ENCODE data around the gene ELMOD3.
"Not testable (repeated sequence)": the region's sequence is repeated elsewhere in the genome, so short reads cannot be mapped to it uniquely, and the experiment has no call there.

Gene ELMOD3

GRCh38 chr2:85377083-85377482, 22.5 kb downstream of the ELMOD3 start:
- DNase-seq: no peak

GRCh38 chr2:85378257-85378656, 23.7 kb downstream of the ELMOD3 start:
- no peak for DNase-seq

DNA sequence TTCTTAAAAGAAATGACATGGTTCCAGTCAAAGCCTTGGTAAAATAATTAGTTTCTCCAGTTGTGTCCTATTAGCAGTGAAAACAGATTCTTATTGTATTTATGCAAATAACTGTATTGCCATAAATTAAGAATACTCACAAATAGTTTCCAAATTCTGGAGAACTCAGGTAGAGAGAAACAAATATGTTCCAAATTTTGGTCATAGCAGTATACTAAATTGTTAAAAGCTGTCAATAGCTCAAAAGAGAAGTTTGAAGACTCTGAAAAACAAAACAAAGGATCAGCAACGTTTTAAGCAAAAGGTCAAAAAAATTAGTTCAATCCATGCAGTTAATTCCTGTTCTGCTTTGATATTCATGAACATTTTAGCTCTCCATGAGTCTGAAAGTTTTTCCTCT, 25.5 kb downstream of the ELMOD3 start:
- no peak for DNase-seq

GRCh38 chr2:85383151-85383550, 28.6 kb downstream of the ELMOD3 start:
- DNase-seq: not testable (repeated sequence)

DNA sequence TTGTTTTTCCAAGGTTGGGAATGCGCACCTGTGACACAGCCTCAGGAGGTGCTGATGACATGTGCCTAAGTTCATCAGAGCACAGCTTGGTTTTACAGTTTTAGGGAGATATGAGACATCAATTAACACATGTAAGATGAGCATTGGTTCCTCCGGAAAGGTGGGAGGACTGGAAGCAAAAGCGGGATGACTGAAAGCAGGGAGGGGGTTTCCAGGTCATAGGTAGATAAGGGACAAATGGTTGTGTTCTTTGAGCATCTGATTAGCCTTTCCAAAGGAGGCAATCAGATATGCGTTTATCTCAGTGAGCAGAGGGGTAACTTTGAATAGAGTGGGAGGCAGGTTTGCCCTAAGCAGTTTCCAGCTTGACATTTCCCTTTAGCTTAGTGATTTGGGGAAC, 29.3 kb downstream of the ELMOD3 start:
- DNase-seq: no peak

- no peak for DNase-seq
Measured at GRCh38 chr2:85385746-85386145, 31.2 kb downstream of the ELMOD3 start.

- no peak for DNase-seq
Measured at GRCh38 chr2:85387754-85388153, 33.2 kb downstream of the ELMOD3 start.

DNA sequence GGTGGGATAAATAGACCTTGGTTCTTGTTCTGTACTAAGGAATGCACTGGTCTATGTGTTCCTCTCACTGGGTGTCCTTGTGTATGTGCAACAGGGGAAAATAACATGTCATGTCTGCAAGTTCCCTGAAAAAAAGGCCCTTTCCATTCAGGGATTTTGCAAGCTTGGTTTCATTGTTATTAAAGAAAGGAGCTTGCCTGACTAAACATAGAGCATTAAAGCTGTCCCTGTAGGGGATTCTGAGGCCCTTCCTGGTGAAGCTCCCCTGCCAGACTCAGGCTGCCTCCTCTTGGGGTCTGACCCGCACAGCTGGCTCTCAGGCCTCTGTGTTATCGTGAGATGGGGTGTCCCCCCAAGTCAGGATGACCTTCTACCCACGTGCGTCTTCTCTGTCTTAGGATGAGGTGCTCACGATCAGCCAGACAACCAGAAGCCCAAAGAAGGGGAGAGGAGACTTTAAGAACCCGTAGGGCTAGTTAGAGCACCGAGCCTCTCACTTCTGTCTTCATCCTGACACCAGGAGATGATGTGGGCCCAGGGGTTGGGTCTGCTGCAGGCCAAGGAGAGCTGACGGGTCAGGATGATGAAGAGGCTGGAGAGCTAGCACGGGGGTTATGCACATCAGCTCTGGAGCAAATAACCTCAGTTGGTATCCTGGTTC, 34.4 kb downstream of the ELMOD3 start:
- no peak for DNase-seq

GRCh38 chr2:85390941-85391669, 36.5 kb downstream of the ELMOD3 start:
- peak; percentile 75 for DNase-seq

- DNase-seq: no peak
Measured at GRCh38 chr2:85393836-85394235, 39.3 kb downstream of the ELMOD3 start.

GRCh38 chr2:85394261-85394681, 39.7 kb downstream of the ELMOD3 start:
- DNase-seq: no peak

DNA sequence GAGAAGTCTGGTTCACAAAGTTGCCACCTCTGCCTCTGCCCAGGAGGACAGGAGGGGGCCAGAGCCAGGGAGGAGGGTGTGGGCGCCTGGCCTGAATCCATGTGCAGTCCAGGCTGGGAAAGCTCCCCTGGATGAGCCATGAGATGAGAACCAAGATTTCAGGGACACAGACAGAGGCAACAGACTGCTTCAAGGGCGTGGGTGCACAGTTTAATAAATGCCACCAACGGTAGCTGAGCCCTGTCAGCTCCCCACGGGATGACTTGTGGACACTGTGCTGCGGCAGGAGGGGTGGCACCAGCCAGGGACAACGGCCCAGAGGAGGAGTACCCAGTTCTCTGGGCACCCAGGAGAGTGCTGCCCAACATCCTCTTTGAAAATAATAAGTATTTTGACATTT, 40.4 kb downstream of the ELMOD3 start:
- no peak for DNase-seq

GRCh38 chr2:85395912-85396475, 41.4 kb downstream of the ELMOD3 start:
- no peak for DNase-seq

DNA sequence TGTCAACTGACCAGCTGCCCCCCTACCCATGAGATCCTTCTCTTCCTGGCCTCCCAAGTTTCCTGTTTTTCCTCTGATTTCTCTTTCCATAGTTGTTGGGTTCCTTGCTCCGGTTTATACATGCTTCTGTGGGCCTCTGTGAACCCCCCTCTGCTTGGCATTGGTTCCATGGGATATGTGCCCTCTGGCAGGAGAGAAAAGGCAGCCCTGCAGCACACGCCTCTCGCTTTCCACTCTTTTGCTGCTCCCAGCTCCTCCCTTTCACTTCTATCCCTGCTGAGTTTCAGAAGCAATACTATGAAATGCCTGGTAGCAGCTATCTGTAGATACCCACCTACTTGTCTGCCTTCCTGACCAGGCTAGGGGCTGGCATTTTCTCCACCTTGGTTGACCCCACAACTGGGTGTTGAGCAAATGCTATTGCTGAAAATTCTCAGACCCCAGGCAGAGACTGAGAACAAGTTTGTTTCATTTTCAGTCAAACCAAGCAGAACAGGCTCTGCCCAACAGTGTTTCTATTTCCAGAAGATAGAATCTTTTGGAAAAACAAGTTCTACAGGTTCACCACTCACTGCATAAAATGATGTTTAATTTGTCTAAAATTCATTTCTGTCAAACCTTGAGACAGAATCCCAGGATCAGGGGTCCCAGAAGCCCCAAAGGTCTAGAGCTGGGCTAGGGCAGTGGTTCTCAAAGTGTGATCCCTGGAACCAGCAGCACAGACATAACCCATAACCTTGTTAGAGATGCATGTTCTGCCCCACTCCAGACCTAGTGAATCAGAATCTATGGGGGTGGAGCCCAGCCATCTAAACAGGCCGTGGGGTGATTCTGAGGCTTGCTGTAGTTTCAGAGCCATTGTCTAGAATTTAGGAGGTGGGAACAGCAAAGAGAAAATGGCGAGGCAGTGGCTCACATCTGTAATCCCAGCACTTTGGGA, 42.2 kb downstream of the ELMOD3 start:
- no peak for DNase-seq

- no peak for DNase-seq
Measured at GRCh38 chr2:85397925-85398331, 43.4 kb downstream of the ELMOD3 start.

- no peak for DNase-seq
Measured at GRCh38 chr2:85398426-85399182, 44.0 kb downstream of the ELMOD3 start.

DNA sequence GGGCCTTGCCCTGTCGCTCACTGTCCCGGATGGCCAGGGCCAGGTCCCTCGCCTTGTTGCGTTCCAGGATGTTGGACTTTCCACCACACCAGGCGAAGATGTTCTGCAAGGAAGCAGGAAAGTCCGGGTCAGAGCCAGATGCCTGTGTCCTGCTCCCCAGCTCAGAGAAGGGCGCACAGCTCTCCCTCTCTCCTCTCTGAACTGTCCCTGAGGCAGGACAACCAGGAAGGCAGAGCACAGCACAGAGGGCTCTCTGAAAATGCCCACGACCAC, 44.5 kb downstream of the ELMOD3 start:
- DNase-seq: no peak

- no peak for DNase-seq
Measured at GRCh38 chr2:85400023-85400422, 45.5 kb downstream of the ELMOD3 start.

DNA sequence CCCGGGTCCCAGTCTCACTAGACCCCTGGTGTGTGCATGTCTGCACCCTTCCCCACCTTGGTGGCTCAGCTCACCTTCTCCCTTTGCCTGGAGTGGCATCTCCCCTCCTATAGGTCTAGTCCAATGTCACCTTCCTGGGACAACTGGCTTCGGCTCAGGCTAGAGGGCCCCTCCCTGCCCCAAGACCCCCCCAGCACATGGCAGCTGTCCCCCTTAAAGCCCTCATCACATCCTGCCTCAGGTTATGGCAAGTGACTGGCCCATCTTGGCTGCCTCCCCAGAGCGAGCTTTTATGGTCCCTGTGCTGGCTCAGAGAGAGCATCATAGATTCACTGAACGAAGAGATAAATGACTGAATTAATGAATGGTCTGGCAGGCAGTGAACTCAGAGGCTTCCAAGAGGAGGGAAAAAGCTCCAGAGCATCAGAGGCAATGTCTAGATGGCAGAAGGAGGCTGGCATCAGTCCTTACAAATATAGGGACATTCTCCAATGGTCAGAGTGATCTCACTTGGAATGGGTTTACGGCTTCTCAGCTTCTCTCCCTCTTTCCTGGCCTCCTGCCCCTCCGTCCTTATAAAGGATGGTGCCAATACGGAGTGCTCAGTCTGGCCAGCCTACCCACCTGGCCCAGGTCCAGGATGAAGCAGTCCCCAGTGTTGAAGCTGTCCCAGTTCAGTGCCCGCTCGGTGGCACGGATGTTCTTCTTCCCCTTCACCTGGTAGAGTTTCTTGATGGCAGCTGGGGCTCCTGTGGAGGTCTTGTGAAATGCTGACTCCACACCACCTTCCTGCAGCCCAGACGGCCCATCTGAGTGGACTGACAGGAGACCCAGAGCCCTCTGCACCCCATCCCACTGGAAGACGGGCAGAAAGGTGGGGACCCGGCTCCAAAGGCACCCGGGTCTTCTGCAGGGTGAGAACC, 46.2 kb downstream of the ELMOD3 start:
- no peak for DNase-seq

DNA sequence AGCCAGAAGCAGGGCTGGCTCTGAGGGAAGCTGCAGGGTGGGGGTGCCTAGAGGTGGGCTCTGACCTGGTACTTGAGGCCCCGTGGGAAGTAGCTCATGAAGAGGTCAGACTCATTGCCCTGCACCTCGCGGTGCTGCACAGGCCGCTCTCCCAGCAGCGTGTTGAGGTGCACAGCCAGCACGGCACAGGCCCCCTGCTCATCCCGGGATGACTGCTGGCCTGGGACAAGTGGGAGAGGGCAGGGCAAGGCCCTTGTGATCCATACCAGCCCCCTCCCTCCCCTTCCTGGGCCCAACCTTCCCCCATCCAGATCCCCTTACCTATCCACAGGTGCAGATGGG, 46.9 kb downstream of the ELMOD3 start:
- DNase-seq: no peak

GRCh38 chr2:85401844-85402243, 47.3 kb downstream of the ELMOD3 start:
- DNase-seq: no peak
